ENCODE measurements around the gene DCAF4.

The DCAF4 gene

DNA sequence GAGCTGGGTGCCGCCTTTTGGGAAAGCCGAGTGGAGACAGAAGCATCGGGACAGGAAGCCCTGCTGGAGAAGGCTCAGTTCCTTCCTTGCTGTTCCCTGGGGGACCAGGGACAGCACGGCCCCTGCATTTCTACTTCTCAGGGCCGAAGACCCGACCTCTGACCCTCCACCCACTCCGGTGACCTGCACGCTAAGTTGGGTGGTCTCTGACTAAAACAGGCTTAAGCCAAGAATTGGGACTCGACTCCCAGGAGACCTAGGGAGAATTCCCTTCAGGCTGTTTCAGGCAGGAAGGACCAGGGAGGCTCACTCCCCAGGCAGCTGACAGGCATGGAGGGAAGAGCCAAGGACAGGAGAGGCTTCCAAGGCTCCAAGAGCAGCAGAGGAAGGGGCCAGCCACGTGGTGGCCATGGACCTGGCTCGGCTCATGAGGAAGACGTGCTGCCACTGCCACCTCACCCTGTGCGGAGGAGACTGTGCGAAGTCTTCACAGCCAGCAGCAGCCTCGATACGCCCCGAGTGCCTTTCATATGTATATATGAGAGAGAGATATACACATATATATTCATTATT is 43.9 kb downstream of the DCAF4 start:
- TF ChIP-seq, protein P1, sequence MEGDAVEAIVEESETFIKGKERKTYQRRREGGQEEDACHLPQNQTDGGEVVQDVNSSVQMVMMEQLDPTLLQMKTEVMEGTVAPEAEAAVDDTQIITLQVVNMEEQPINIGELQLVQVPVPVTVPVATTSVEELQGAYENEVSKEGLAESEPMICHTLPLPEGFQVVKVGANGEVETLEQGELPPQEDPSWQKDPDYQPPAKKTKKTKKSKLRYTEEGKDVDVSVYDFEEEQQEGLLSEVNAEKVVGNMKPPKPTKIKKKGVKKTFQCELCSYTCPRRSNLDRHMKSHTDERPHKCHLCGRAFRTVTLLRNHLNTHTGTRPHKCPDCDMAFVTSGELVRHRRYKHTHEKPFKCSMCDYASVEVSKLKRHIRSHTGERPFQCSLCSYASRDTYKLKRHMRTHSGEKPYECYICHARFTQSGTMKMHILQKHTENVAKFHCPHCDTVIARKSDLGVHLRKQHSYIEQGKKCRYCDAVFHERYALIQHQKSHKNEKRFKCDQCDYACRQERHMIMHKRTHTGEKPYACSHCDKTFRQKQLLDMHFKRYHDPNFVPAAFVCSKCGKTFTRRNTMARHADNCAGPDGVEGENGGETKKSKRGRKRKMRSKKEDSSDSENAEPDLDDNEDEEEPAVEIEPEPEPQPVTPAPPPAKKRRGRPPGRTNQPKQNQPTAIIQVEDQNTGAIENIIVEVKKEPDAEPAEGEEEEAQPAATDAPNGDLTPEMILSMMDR (IDR thresholded peaks at IDR 0.05; ENCODE audit: low read depth, low read length): no peak
- DNase-seq (ENCODE audit: extremely low read depth, low read depth): no peak

DNA sequence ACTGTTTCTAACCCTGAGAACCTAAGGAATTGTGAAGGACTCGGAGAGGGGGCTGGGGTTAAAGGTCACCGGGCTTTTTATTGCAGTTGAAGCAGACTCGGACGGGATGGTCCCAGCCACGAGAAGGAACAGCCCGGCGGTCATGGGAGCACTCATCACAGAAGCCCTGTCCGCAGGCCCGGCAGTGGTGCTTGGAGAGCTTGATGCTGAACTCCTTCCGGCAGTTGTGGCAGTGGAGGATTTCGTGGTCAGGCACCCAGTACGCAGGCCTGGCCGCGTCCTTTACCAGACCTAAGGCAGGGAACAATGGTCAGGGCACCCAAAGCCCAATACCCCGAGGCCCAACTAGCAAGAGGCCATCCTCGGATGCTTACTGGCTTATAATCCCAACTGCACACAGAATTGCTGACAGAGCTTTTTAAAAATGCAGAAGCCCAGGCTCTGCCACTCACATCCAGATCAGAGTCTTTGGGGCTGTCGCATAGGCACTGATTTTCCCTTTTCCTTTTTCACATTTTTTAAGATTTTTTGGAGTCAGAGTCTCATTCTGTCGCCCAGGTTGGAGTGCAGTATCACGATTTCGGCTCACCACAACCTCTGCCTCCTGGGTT is 44.7 kb downstream of the DCAF4 start:
- TF ChIP-seq, protein P1 (IDR thresholded peaks at IDR 0.05; ENCODE audit: low read depth, low read length): no peak
- no peak for DNase-seq (ENCODE audit: extremely low read depth, low read depth)

GRCh38 chr14:72974661-72975060 is 48.4 kb downstream of the DCAF4 start:
- no peak for DNase-seq (ENCODE audit: extremely low read depth, low read depth)
- TF ChIP-seq, protein P1 (IDR thresholded peaks at IDR 0.05; ENCODE audit: low read depth, low read length): no peak

DNA sequence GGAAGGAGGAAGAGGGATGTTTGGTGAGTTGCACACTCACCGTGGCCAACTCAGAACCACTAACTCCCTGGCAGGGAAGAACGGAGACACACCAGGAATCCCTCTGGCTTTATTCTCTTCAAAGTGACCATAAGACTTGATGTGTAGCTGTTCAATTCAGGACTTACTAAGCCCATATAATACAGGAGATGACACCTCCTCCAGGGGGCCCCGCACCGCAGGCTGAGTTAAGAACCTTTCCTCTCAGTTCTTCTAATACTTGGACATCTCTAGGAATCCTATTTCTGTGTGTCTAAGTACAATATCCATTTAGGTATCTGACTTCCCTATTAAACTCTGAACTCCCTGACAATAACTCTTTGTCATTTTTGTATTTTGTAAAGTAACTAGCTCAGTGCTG is 49.5 kb downstream of the DCAF4 start:
- no peak for DNase-seq (ENCODE audit: extremely low read depth, low read depth)
- TF ChIP-seq, protein P1 (IDR thresholded peaks at IDR 0.05; ENCODE audit: low read depth, low read length): no peak

DNA sequence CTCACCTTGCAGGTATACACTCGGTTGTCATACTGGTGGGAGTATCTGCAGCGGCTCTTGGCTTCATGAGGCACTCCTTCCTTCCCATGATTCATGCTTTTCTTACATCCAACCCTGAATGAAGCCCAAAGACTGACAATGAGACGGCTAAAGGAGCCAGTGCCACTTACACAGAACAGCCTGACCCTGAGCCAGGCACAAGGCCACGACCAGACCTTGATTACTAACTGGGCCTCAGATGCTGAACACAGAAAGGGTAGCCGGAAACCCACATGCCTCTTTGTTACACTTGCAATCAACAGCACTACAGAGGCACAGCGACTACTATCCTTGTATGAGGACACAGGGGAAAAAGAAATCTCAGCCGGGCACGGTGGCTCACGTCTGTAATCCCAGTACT is 52.6 kb downstream of the DCAF4 start:
- no peak for DNase-seq (ENCODE audit: extremely low read depth, low read depth)
- TF ChIP-seq, protein P1 (IDR thresholded peaks at IDR 0.05; ENCODE audit: low read depth, low read length): no peak

GRCh38 chr14:72980863-72981262 is 54.6 kb downstream of the DCAF4 start:
- no peak for DNase-seq (ENCODE audit: extremely low read depth, low read depth)
- TF ChIP-seq, protein P1 (IDR thresholded peaks at IDR 0.05; ENCODE audit: low read depth, low read length): no peak

GRCh38 chr14:72982146-72982708 is 56.0 kb downstream of the DCAF4 start:
- no peak for DNase-seq (ENCODE audit: extremely low read depth, low read depth)
- TF ChIP-seq, protein P1 (IDR thresholded peaks at IDR 0.05; ENCODE audit: low read depth, low read length): no peak
